A549 (cell line): Measurements from ENCODE around the gene KLHL2. TPM values are rescaled to one million over a fixed set of nuclear protein-coding genes. Genes with fewer than 3 reads are reported as not detected.

Experiments used
- ATAC-seq, 2 experiments: fragments of 200-7000 bp in 1 of 2; fragments of >200 bp in 1 of 2; cut with Nextera tagmentation in 1 of 2; cut with Tn5 transposase in 1 of 2; 3 replicates each; pipeline versions ENCODE4 v1.8.0 to v1.9.1; 2018 to 2020; ENCODE audit warnings: mild to moderate bottlenecking in 1 of 2, moderate library complexity in 1 of 2
- CTCF ChIA-PET: fragments of 300-600 bp; sonication (Branson Sonifier 250); formaldehyde crosslinking; extraction: SDS; loops from one replicate; lab custom pipeline; 2021; ENCODE audit warnings: antibody characterized with exemption, inconsistent platforms; lab: Yijun Ruan, JAX
- POLR2A ChIA-PET: fragments of 350-600 bp; formaldehyde crosslinking; extraction: SDS; loops from one replicate; lab custom pipeline; 2021; ENCODE audit warnings: antibody characterized with exemption, inconsistent platforms; lab: Yijun Ruan, JAX
- DNase-seq, 2 experiments: peaks; one replicate each; pipeline versions ENCODE4 v3.0.0 to v3.0.0-alpha.2; 2011 to 2016; ENCODE audit warnings: low read depth in 1 of 2, low spot score in 1 of 2
- FAIRE-seq: peaks from 2 replicates; lab custom pipeline; 2011; peaks lifted over from hg19 to GRCh38; lab: Jason Lieb, UNC
- H3K27ac ChIP-seq, 2 experiments: fragments of >200 bp; sonication (Bioruptor Twin); formaldehyde crosslinking; 3 replicates each; pipeline ENCODE4 v1.5.1; 2016 to 2017
- H3K4me1 ChIP-seq: fragments of >200 bp; sonication (Bioruptor Twin); formaldehyde crosslinking; 3 replicates; pipeline ENCODE4 v1.6.1; 2016
- H3K4me2 ChIP-seq: fragments of >200 bp; sonication (Bioruptor Twin); formaldehyde crosslinking; 3 replicates; pipeline ENCODE4 v1.6.1; 2016
- H3K4me3 ChIP-seq: fragments of >200 bp; sonication (Bioruptor Twin); formaldehyde crosslinking; 3 replicates; pipeline ENCODE4 v1.5.1; 2016
- H3K9me3 ChIP-seq: fragments of >200 bp; sonication (Bioruptor Twin); formaldehyde crosslinking; 3 replicates; pipeline ENCODE4 v1.6.1; 2016
- CHD2 ChIP-seq: fragments of 150-350 bp; IDR thresholded peaks from 2 replicates; pipeline ENCODE4 v1.6.1; 2014; ENCODE audit warnings: low read length; ENCODE audit not compliant: partially characterized antibody
- E2F6 ChIP-seq: IDR thresholded peaks from 2 replicates; pipeline ENCODE4 v1.6.1; 2012; ENCODE audit warnings: low read depth, borderline replicate concordance
- EP300 ChIP-seq, 2 experiments: fragments of >200 bp; sonication (Bioruptor Twin); formaldehyde crosslinking; IDR thresholded peaks; 2 replicates in 1 of 2; 3 replicates in 1 of 2; pipeline ENCODE4 v1.6.1; 2016 to 2017
- FOSB ChIP-seq: fragments of 250-450 bp; sonication (Bioruptor Pico); IDR thresholded peaks from 2 replicates; pipeline ENCODE4 v1.5.0; 2020; ENCODE audit warnings: mild to moderate bottlenecking, moderate library complexity
- FOXS1 ChIP-seq: fragments of 250-450 bp; sonication (Bioruptor Pico); IDR thresholded peaks from 2 replicates; pipeline ENCODE4 v1.5.0; 2020; ENCODE audit warnings: mild to moderate bottlenecking, moderate library complexity
- HDAC2 ChIP-seq: fragments of 200-600 bp; sonication (generic); IDR thresholded peaks from 2 replicates; pipeline ENCODE4 v1.6.1; 2016
- JUN ChIP-seq, 2 experiments: fragments of >200 bp; sonication (Bioruptor Twin); formaldehyde crosslinking; IDR thresholded peaks; 2 replicates in 1 of 2; 3 replicates in 1 of 2; pipeline ENCODE4 v1.6.1; 2016 to 2017
- KDM1A ChIP-seq: fragments of 200-600 bp; sonication (generic); IDR thresholded peaks from 2 replicates; pipeline ENCODE4 v1.6.1; 2016; ENCODE audit warnings: low read depth, mild to moderate bottlenecking
- KDM5A ChIP-seq: fragments of 200-600 bp; sonication (generic); IDR thresholded peaks from 2 replicates; pipeline ENCODE4 v1.6.1; 2016; ENCODE audit warnings: antibody characterized with exemption, mild to moderate bottlenecking
- MAFK ChIP-seq: fragments of 450-650 bp; IDR thresholded peaks from 2 replicates; pipeline ENCODE4 v1.6.1; 2014; ENCODE audit not compliant: partially characterized antibody
- MAZ ChIP-seq: fragments of 150-350 bp; IDR thresholded peaks from 2 replicates; pipeline ENCODE4 v1.6.1; 2014; ENCODE audit warnings: antibody characterized with exemption, low read depth, low read length, borderline replicate concordance
- NPAS2 ChIP-seq: fragments of 250-450 bp; sonication (Bioruptor Pico); IDR thresholded peaks from 2 replicates; pipeline ENCODE4 v1.8.0; 2022; ENCODE audit warnings: mild to moderate bottlenecking, moderate library complexity, borderline replicate concordance
- NR3C1 ChIP-seq: fragments of >200 bp; sonication (Bioruptor Twin); formaldehyde crosslinking; IDR thresholded peaks from 3 replicates; pipeline ENCODE4 v1.6.1; 2017
- POLR2A ChIP-seq: IDR thresholded peaks from 2 replicates; pipeline ENCODE4 v1.6.1; 2012; ENCODE audit warnings: mild to moderate bottlenecking, low read length
- RAD21 ChIP-seq, 2 experiments: fragments of >200 bp in 1 of 2; sonication (Bioruptor Twin) in 1 of 2; formaldehyde crosslinking in 1 of 2; IDR thresholded peaks in 1 of 2; conservative IDR thresholded peaks in 1 of 2; 2 replicates in 1 of 2; 3 replicates in 1 of 2; pipeline ENCODE4 v1.6.1; 2012 to 2018; ENCODE audit warnings: inconsistent platforms in 1 of 2
- REST ChIP-seq: fragments of 200-600 bp; sonication (generic); IDR thresholded peaks from 2 replicates; pipeline ENCODE4 v1.6.1; 2016; ENCODE audit warnings: antibody characterized with exemption, mild to moderate bottlenecking, moderate library complexity
- SMC3 ChIP-seq: fragments of >200 bp; sonication (Bioruptor Twin); formaldehyde crosslinking; IDR thresholded peaks from 3 replicates; pipeline ENCODE4 v1.6.1; 2018; ENCODE audit warnings: inconsistent platforms
- TFCP2L1 ChIP-seq: fragments of 250-450 bp; sonication (Bioruptor Pico); IDR thresholded peaks from 2 replicates; pipeline ENCODE4 v1.5.0; 2021; ENCODE audit warnings: mild to moderate bottlenecking
- ZNF302 ChIP-seq: fragments of 250-450 bp; sonication (Bioruptor Pico); IDR thresholded peaks from 2 replicates; pipeline ENCODE4 v1.9.0; 2021; ENCODE audit warnings: inconsistent platforms, mild to moderate bottlenecking, moderate library complexity
- ZSCAN20 ChIP-seq: fragments of 250-450 bp; sonication (Bioruptor Pico); IDR thresholded peaks from 2 replicates; pipeline ENCODE4 v1.8.0; 2022; ENCODE audit warnings: mild to moderate bottlenecking, moderate library complexity
- WGBS: methylation state at CpG from one replicate; pipeline ENCODE4 v1.1.6; 2017; ENCODE audit errors: missing lambda C conversion rate; 5-methylcytosine and 5-hydroxymethylcytosine counted together
- polyA plus RNA-seq, 4 experiments: library from polyadenylated mRNA; depleted of rRNA in 3 of 4; stranded (reverse); fragments of >200 nt; fragmentation: RNase III in 1 of 4; extraction: RNeasy Plus Mini Kit Qiagen cat#74134 plus additional on column Dnase treatment in 1 of 4; gene quantifications; 2 replicates in 3 of 4; 3 replicates in 1 of 4; pipeline ENCODE4 v1.2.3, GENCODE V29; 2011 to 2017

Gene KLHL2
- polyA plus RNA-seq, 2 of the 4 experiments (the other 2 are of a cell fraction) = 13.6 to 21.6 TPM

DNA sequence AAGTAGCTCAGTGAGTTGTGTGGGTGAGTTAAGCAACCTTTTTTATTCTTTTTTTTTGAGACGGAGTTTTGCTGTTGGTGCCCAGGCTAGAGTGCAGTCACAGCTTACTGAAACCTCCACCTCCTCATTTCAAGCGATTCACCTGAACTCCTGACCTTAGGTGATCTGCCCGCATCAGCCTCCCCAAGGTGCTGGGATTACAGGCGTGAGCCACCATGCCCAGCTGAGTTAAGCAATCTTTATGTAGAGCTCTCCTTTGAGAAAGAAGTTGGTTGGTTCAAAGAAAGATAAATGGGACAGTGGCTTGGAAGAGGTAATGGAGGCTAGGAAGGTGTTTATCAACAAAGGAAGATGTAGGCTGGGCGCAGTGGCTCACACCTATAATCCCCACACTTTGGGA, 123.3 kb downstream of the KLHL2 start:
- ChIA-PET CTCF (interaction anchor here (0.5 to 1.2 kb wide), 3 partner anchors 15 to 199 kb away, joined by 3 read pairs; no protein-coding TSS in a partner anchor), POLR2A (no interaction called here)
- H3K27ac ChIP-seq = no peak overlapping the region
- ATAC-seq = no peak
- WGBS = 85% methylated on average over 5 of the region's 5 CpGs
- no peak overlapping the region for H3K4me3 ChIP-seq
- peaks cover 21% of the 10 kb centered on the region; the same call in 2 of the 3 replicates for H3K4me1 ChIP-seq
- no peak overlapping the region for H3K4me2 ChIP-seq
- TF ChIP-seq ZSCAN20 (CRISPR knock-in tag) = no peak
- TF ChIP-seq MAFK = no peak
- no peak for TF ChIP-seq HDAC2
- no peak for TF ChIP-seq FOXS1 (CRISPR knock-in tag)
- FAIRE-seq = no peak
- no peaks in the 10 kb centered on the region for H3K9me3 ChIP-seq
- DNase-seq = no peak

DNA sequence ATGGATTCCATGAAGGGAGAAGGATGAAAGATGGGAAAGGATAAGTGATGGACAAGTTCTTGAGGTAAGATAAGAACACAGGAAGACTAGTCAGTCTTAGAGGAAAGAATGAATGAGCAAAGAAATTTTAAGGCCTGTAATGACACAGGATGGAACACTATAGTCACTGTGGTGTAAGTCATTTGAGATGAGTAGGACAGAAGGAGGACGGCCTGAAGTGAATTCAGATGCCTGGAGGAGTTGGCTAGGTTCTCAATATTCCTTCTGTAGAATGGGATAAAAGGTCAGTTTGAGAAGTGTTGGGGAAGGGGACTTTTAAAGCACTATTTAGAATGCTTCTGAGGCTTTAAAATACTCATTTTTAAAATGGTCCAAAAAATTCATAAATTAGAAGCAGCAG, 124.0 kb downstream of the KLHL2 start:
- ChIA-PET POLR2A (no interaction called here), CTCF (interaction anchor here (1.2 kb wide), 1 partner anchor 14 kb away, joined by 3 read pairs; no protein-coding TSS in a partner anchor)
- Histone ChIP-seq H3K27ac (no peak overlapping the region), H3K4me3 (no peak overlapping the region), H3K4me1 (peaks cover 14% of the 10 kb centered on the region; the same call in 2 of the 3 replicates), H3K4me2 (no peak overlapping the region), H3K9me3 (no peaks in the 10 kb centered on the region)
- no peak for FAIRE-seq
- no peak for DNase-seq
- 94% methylated on average over 1 of the region's 1 CpG for WGBS
- no peak for TF ChIP-seq TFCP2L1 (CRISPR knock-in tag)
- no peak for TF ChIP-seq SMC3
- no peak for TF ChIP-seq CHD2
- TF ChIP-seq JUN (IDR thresholded peaks at IDR 0.05) = no peak
- TF ChIP-seq HDAC2 = no peak
- no peak for TF ChIP-seq EP300 (IDR thresholded peaks at IDR 0.05)
- TF ChIP-seq KDM1A = no peak
- no peak for TF ChIP-seq POLR2A
- TF ChIP-seq RAD21 (conservative IDR thresholded peaks at IDR 0.05 in 1 of 2, IDR thresholded peaks at IDR 0.05 in 1 of 2) = no peak
- no peak for TF ChIP-seq E2F6
- TF ChIP-seq ZNF302 = no peak
- no peak for TF ChIP-seq FOSB (CRISPR knock-in tag)
- no peak for TF ChIP-seq ZSCAN20 (CRISPR knock-in tag)
- TF ChIP-seq NPAS2 (CRISPR knock-in tag) = no peak
- TF ChIP-seq NR3C1 = no peak
- no peak for TF ChIP-seq MAZ
- no peak for TF ChIP-seq REST
- ATAC-seq = no peak

DNA sequence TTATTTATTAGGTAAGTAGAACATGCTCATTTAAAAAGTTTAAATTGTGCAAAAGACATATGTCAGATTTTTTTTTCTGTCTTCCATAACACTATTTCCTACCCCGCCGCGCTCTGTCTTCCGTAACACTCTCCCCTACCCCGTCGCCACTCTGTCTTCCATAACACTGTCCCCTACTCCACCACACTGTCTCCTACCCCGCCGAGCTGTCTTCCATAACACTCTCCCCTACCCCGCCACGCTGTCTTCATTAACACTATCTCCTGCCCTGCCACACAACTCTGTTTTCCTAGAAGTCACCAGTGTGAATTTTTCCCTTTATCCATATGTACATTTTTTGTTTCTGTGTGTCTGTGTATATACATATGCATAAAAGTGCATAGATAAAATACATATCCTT, 124.5 kb downstream of the KLHL2 start:
- ATAC-seq = no peak
- POLR2A ChIA-PET = no interaction called here
- no peaks in the 10 kb centered on the region for H3K9me3 ChIP-seq
- no peak overlapping the region for H3K4me2 ChIP-seq
- no peak for FAIRE-seq
- no peak for DNase-seq
- H3K4me3 ChIP-seq = no peak overlapping the region
- TF ChIP-seq KDM5A (no peak), MAZ (no peak)
- TF ChIP-seq, all 56 proteins: peak for 0
- Histone ChIP-seq H3K4me1 (peaks cover 12% of the 10 kb centered on the region; the same call in 1 of the 3 replicates), H3K27ac (no peak overlapping the region)
- CTCF ChIA-PET = no interaction called here
- 96% methylated on average over 10 of the region's 10 CpGs for WGBS
